Measurements from ENCODE around the gene PPARD.

- TF ChIP-seq CTCF (IDR thresholded peaks at IDR 0.05) (no peak), POLR2A (IDR thresholded peaks at IDR 0.05) (no peak), POLR2AphosphoS5 (IDR thresholded peaks at IDR 0.05) (no peak)
These were observed 110.9 kb downstream of the PPARD start for GRCh38 chr6:35453236-35453635.
